OCI-LY3 (cell line): ENCODE data around the gene WDR73.

Source experiments
- EZH2phosphoT487 ChIP-seq: fragments of 200-600 bp; shearing (Covaris generic); IDR thresholded peaks from 2 replicates; pipeline ENCODE4 v1.6.1; 2018; ENCODE audit warnings: antibody characterized with exemption, mixed run types, low read depth
- TF ChIP-seq, protein P1 (sequence below): fragments of 200-600, 300-600 bp; sonication (generic); IDR thresholded peaks from 2 replicates; pipeline ENCODE4 v1.5.1; 2014; ENCODE audit warnings: antibody characterized with exemption, low read length, low read depth

DNA sequence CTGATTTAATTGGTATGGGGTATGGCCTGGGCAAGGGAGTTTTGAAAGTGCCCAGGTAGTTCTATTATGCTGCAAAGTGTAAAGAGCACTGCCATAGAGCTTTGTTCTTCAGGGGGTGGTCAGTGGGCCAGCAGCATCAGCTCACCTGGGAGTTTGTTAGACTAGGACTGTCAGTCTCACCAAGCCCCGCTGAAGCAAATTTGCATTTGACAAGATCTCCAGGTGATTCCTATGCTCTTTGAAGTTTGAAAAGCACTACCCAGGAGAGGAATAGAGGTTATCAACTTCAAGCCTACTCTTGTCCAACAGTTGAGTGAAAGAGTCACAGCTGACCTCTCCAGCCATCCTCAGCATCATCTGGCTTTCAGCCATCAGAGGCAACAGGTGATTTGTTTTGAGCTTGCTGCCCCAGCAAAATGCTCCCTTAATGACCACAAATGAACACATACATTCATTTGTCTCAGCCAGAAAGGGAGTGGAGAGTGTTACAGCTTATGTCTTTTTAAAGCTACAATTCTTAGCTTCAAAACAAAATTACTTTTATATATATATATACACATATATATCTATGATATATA, 45.3 kb downstream of the WDR73 start:
- TF ChIP-seq, protein P1, sequence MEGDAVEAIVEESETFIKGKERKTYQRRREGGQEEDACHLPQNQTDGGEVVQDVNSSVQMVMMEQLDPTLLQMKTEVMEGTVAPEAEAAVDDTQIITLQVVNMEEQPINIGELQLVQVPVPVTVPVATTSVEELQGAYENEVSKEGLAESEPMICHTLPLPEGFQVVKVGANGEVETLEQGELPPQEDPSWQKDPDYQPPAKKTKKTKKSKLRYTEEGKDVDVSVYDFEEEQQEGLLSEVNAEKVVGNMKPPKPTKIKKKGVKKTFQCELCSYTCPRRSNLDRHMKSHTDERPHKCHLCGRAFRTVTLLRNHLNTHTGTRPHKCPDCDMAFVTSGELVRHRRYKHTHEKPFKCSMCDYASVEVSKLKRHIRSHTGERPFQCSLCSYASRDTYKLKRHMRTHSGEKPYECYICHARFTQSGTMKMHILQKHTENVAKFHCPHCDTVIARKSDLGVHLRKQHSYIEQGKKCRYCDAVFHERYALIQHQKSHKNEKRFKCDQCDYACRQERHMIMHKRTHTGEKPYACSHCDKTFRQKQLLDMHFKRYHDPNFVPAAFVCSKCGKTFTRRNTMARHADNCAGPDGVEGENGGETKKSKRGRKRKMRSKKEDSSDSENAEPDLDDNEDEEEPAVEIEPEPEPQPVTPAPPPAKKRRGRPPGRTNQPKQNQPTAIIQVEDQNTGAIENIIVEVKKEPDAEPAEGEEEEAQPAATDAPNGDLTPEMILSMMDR = no peak
- TF ChIP-seq EZH2phosphoT487 = no peak
